ENCODE measurements around the gene CDH13. TPM values are rescaled to one million over a fixed set of nuclear protein-coding genes. Genes with fewer than 3 reads are reported as not detected.

CDH13 gene
- total RNA-seq, 1 donor from 2014 or later, result 81.1 TPM

- DNase-seq, result no peak
- Mint-ChIP-seq H3K27ac (ENCODE audit: unreplicated experiment) (no peak overlapping the region), H3K4me3 (ENCODE audit: unreplicated experiment) (no peak overlapping the region), H3K27me3 (ENCODE audit: unreplicated experiment) (peaks cover 2% of the 10 kb centered on the region), H3K9me3 (ENCODE audit: unreplicated experiment) (peaks cover 6% of the 10 kb centered on the region), H3K36me3 (ENCODE audit: unreplicated experiment) (peaks cover 4% of the 10 kb centered on the region), H3K4me1 (ENCODE audit: low read depth, unreplicated experiment) (peaks cover 4% of the 10 kb centered on the region)
- no peak for TF ChIP-seq CTCF (IDR thresholded peaks at IDR 0.05; ENCODE audit: partially characterized antibody, unreplicated experiment)
Observed at GRCh38 chr16:82807311-82807710, 180.5 kb downstream of the CDH13 start.

GRCh38 chr16:82808036-82808435 lies 181.3 kb downstream of the CDH13 start:
- Mint-ChIP-seq H3K9me3 (ENCODE audit: unreplicated experiment) (peaks cover 8% of the 10 kb centered on the region), H3K36me3 (ENCODE audit: unreplicated experiment) (peaks cover 4% of the 10 kb centered on the region), H3K4me3 (ENCODE audit: unreplicated experiment) (no peak overlapping the region), H3K4me1 (ENCODE audit: low read depth, unreplicated experiment) (peaks cover 4% of the 10 kb centered on the region), H3K27ac (ENCODE audit: unreplicated experiment) (no peak overlapping the region), H3K27me3 (ENCODE audit: unreplicated experiment) (peaks cover 2% of the 10 kb centered on the region)
- TF ChIP-seq CTCF (IDR thresholded peaks at IDR 0.05; ENCODE audit: partially characterized antibody, unreplicated experiment), result no peak
- DNase-seq, result no peak

- peaks cover 4% of the 10 kb centered on the region for H3K4me1 Mint-ChIP-seq (ENCODE audit: low read depth, unreplicated experiment)
- H3K36me3 Mint-ChIP-seq (ENCODE audit: unreplicated experiment), result peaks cover 4% of the 10 kb centered on the region
- TF ChIP-seq CTCF (IDR thresholded peaks at IDR 0.05; ENCODE audit: partially characterized antibody, unreplicated experiment), result no peak
Observed at GRCh38 chr16:82810077-82810476, 183.3 kb downstream of the CDH13 start.

GRCh38 chr16:82814059-82814458 lies 187.3 kb downstream of the CDH13 start:
- H3K27me3 Mint-ChIP-seq (ENCODE audit: unreplicated experiment), result peaks cover 7% of the 10 kb centered on the region
- TF ChIP-seq CTCF (IDR thresholded peaks at IDR 0.05; ENCODE audit: partially characterized antibody, unreplicated experiment), result no peak
- no peak for DNase-seq
- H3K4me3 Mint-ChIP-seq (ENCODE audit: unreplicated experiment), result no peak overlapping the region
- H3K4me1 Mint-ChIP-seq (ENCODE audit: low read depth, unreplicated experiment), result peaks cover 6% of the 10 kb centered on the region
- peaks cover 8% of the 10 kb centered on the region for H3K36me3 Mint-ChIP-seq (ENCODE audit: unreplicated experiment)
- no peak overlapping the region for H3K27ac Mint-ChIP-seq (ENCODE audit: unreplicated experiment)
- H3K9me3 Mint-ChIP-seq (ENCODE audit: unreplicated experiment), result peaks cover 10% of the 10 kb centered on the region

More at GRCh38 chr16:82810077-82810476, 183.3 kb downstream of the CDH13 start:
- H3K27me3 Mint-ChIP-seq (ENCODE audit: unreplicated experiment), result peaks cover 2% of the 10 kb centered on the region
- peaks cover 4% of the 10 kb centered on the region for H3K9me3 Mint-ChIP-seq (ENCODE audit: unreplicated experiment)
- H3K27ac Mint-ChIP-seq (ENCODE audit: unreplicated experiment), result no peak overlapping the region
- DNase-seq, result no peak
- no peak overlapping the region for H3K4me3 Mint-ChIP-seq (ENCODE audit: unreplicated experiment)

GRCh38 chr16:82819286-82819685 lies 192.5 kb downstream of the CDH13 start:
- no peak overlapping the region for H3K27ac Mint-ChIP-seq (ENCODE audit: unreplicated experiment)
- peaks cover 9% of the 10 kb centered on the region for H3K36me3 Mint-ChIP-seq (ENCODE audit: unreplicated experiment)
- no peak for DNase-seq
- H3K9me3 Mint-ChIP-seq (ENCODE audit: unreplicated experiment), result peaks cover 5% of the 10 kb centered on the region
- H3K4me3 Mint-ChIP-seq (ENCODE audit: unreplicated experiment), result no peak overlapping the region
- peaks cover 10% of the 10 kb centered on the region for H3K4me1 Mint-ChIP-seq (ENCODE audit: low read depth, unreplicated experiment)
- TF ChIP-seq CTCF (IDR thresholded peaks at IDR 0.05; ENCODE audit: partially characterized antibody, unreplicated experiment), result no peak
- H3K27me3 Mint-ChIP-seq (ENCODE audit: unreplicated experiment), result peaks cover 5% of the 10 kb centered on the region
